Right forelimb (tissue), 1 donor: Measurements from ENCODE around the gene SRGAP2C.
"Not testable (repeated sequence)": the region's sequence is repeated elsewhere in the genome, so short reads cannot be mapped to it uniquely, and the experiment has no call there.

Experiments used
- DNase-seq: peaks from one replicate; pipeline ENCODE4 v3.0.0-alpha.2; 2018

SRGAP2C gene

DNA sequence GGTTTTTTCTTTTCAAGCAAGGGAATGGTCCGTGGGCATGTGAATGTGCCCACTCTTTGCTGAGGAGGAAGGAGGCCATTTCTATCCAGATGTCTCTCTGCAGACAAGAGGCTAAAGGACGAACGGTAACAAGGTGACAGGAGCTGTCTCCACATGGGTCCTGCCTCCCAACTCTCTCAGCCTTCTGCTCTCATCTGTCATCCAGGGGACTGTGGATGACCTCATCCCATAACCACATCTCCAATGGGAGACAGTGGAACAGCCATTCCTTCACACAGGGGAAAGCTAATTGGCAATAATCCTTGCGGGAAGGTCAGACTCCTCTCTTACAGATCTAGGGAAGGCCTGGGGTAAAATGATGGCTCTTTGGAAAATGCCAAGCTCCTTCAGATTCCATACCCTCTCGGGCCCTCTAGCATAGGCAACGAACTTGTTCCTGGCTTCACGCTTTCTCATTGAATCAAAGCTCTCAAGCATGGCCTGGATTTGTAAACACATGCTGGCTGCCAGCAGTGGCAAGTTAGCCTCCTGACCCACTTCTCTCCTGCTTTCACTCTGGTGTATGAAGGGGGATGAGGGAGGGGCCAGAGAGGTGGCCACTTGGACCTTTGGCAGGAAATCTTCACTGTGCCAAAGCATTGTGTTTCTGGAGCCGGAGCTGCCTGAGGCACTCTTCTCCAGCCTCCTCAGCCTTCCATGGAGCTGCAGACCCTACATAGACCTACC, 201.0 kb downstream of the SRGAP2C start:
- DNase-seq: not testable (repeated sequence)

DNA sequence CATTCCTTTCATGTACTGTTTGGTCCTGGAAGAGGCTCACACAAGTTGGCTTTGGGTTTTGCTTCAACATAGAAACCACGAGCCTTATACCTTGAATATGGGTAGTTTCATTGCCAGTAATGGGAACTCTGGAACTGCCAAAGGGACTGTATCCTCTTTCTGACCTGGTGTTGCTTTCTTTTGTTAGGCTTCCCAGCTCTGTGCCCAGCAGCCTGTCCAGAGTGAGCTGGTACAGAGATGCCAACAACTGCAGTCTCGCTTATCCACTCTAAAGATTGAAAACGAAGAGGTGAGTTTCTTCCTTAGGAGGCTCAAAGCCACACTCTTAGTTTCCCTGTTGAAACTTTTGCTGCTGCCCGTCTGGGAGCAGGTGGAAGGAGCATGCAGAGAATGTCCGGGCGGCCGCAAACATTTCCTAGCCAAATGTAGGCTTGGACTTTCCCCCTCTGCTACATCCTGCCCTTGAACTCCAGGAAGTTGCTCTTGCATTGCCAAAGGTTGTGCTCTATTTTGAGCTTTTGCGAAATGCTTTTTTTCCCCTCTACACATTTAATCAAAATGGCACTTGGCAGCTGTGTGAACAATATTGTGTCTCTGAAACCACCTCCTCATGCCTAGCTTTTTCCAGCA, 201.7 kb downstream of the SRGAP2C start:
- DNase-seq: not testable (repeated sequence)

GRCh38 chr1:121389895-121390560, 205.3 kb downstream of the SRGAP2C start:
- DNase-seq: not testable (repeated sequence)

DNA sequence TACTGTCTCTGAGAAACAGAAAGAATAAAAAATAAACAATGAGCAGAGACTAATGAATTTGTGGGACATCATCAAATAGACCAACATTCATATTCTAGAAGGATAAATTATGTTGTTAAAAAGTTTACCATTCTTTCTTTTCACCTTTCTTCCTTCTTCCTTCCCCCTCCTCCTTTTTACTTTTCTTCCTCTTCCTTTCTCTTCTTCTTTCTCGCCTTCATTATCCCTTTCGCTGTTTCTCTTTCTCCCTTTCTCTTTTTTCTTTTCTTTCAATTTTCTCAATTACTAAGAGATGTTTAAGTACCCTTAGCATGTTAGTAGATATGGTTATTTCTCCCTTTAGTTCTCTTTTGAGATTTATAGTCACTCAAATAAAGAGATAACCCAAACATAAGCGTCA, 207.4 kb downstream of the SRGAP2C start:
- DNase-seq: not testable (repeated sequence)

- DNase-seq: peak; percentile 46
These were observed 211.0 kb downstream of the SRGAP2C start for GRCh38 chr1:121395718-121396201.

DNA sequence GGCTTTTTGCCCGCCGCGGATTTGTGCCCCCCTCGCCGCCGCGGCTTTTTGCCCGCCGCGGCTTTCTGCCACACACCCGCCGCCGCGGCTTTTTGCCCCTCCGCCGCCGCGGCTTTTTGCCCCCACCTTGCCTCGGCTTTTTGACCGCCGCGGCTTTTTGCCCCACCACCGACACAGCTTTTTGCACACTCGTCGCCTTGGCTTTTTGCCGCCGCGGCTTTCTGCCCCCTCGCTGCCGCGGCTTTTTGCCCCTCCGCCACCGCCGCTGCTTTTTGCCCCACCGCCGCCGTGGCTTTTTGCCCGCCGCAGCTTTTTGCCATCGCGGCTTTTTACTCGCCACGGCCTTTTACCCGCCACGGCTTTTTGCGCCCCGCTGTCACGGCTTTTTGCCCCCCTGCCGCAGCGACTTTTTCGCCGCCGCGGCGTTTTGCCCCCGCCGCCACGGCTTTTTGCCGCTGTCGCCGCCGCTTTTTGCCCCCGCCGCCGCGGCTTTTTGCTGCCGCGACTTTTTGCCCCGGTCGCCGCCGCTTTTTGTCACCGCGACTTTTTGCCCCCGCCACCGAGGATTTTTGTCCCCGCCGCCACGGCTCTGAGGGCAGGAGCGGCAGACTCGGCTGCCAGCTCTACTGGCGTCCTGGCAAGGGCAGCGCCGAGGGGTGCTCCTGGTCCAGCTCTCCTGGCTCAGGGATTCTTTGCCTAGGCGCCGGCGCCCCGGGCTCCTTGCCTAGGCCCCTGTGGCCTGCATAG, 211.7 kb downstream of the SRGAP2C start:
- peak; percentile 46 for DNase-seq

- DNase-seq: not testable (repeated sequence)
These were observed 212.3 kb downstream of the SRGAP2C start for GRCh38 chr1:121397101-121397500.

GRCh38 chr1:121399193-121399592, 214.4 kb downstream of the SRGAP2C start:
- not testable (repeated sequence) for DNase-seq

DNA sequence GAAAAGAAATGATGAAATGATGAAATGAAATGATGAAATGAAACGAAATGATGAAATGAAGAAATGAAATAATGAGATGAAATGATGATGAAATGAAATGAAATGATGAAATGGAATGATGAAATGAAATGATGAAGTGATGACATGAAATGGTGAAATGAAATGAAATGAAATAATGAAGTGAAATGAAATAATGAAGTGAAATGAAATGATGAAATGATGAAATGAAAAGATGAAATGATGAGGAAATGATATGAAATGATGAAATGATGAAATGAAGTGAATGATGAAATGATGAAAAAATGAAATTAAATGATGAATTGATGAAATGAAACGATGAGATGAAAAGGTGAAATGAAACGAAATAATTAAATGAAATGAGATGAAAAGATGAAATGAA, 215.3 kb downstream of the SRGAP2C start:
- not testable (repeated sequence) for DNase-seq

GRCh38 chr1:121400541-121401310, 216.0 kb downstream of the SRGAP2C start:
- not testable (repeated sequence) for DNase-seq

DNA sequence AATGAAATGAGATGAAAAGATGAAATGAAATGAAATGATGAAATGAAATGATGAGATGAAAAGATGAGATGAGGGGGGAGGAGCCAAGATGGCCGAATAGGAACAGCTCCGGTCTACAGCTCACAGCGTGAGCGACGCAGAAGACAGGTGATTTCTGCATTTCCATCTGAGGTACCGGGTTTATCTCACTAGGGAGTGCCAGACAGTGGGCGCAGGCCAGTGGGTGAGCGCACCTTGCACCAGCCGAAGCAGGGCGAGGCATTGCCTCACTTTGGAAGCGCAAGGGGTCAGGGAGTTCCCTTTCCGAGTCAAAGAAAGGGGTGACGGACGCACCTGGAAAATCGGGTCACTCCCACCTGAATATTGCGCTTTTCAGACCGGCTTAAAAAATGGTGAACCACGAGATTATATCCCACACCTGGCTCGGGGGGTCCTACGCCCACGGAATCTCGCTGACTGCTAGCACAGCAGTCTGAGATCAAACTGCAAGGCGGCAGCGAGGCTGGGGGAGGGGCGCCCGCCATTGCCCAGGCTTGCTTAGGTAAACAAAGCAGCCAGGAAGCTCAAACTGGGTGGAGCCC, 216.7 kb downstream of the SRGAP2C start:
- DNase-seq: not testable (repeated sequence)

- not testable (repeated sequence) for DNase-seq
These were observed 218.5 kb downstream of the SRGAP2C start for GRCh38 chr1:121403254-121403653.

- no peak for DNase-seq
These were observed 223.6 kb downstream of the SRGAP2C start for GRCh38 chr1:121408354-121408753.

- DNase-seq: no peak
These were observed 229.0 kb downstream of the SRGAP2C start for GRCh38 chr1:121413821-121414220.

DNA sequence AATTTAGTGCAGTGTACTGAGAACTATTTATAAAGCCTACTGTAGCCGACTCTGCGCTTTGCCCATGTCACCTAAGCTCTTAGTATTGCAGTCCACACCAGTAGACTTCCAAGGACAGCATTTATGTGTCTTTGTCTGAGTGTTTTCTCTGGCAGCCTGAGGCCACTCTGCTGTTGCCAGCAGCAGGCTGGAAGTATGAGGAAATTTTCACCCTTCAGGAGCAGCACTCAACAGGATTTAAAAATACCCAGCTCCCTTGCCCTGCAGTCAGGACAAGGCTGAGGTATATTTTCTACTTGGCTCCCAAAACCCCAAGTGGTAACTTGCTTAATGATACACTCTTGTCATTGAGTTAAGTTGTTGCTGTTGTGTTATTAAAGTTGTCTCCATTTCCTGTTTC, 230.1 kb downstream of the SRGAP2C start:
- DNase-seq: no peak

DNA sequence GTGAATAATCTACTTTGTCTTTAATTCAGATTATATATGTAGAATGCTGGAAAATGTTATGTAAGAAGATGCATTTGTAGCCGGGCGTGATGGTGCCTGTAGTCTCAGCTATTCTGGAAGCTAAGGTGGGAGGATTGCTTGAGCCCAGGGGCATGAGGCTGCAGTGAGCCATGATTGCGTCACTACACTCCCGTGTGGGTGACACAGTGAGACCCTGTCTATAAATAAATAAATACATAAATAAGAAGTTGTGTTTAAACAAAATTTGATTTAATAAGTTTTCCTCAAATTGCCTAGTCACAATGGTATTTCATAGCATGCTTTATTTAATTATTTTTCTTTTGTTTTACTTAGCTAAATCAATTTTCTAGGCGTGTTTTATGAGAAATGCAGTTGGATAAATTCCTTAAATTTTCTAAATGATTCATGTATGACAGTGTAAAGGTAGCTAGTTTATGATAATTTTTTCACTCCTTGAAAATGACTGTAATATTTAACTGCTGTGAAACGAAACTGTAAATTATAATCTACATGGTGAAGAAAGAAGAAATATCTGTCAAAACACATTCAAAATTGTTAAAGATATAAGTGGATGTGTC, 232.6 kb downstream of the SRGAP2C start:
- DNase-seq: no peak

- no peak for DNase-seq
These were observed 233.7 kb downstream of the SRGAP2C start for GRCh38 chr1:121418369-121419049.

DNA sequence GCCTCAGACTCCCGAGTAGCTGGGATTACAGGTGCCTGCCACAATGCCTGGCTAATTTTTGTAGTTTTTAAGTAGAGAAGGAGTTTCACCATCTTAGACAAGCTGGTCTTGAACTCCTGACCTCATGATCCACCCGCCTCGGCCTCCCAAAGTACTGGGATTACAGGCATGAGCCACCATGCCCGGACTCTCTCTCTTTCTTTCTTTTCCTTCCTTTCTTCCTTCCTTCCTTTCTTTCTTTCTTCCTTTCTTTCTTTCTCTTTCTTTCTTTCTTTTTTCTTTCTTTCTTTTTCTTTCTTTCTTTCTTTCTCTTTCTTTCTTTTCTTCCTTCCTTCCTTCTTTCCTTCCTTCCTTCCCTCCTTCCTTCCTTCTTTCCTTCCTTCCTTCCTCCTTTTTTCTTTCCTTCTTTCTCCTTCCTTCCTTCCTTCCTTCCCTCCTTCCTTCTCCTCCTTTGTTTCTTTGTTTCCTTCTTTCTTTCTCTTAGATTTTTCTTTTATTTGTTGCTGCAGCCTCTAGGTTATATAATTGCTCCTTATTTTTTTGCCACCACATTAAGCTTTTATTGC, 234.4 kb downstream of the SRGAP2C start:
- DNase-seq: not testable (repeated sequence)

GRCh38 chr1:121421490-121421889, 236.7 kb downstream of the SRGAP2C start:
- DNase-seq: not testable (repeated sequence)

DNA sequence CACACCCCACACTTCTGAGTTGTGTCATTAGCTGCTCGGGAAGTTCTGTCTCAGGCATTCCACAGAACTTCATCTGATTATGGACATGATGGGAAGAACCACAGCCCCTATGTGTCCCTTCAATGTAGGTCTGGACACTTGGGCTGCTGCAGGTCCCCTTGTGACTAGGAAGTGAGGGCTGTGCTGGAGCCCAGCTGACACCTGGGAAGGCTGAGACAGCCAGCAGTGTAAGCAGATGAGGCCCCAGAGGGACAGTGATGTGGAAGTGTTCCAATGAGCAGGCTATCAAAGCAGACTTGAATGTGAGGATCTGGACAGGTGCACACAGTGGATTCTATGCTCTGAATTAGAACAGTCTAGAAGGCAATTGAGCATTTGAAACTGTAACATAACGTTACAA, 239.2 kb downstream of the SRGAP2C start:
- not testable (repeated sequence) for DNase-seq
